Measurements from ENCODE around the gene EIPR1.

EIPR1 gene

GRCh38 chr2:3209258-3209657 is 168.4 kb downstream of the EIPR1 start:
- H3K4me3 ChIP-seq (ENCODE audit: low read length): no peak overlapping the region
- no peak for DNase-seq (ENCODE audit: low read depth)
- TF ChIP-seq CTCF (conservative IDR thresholded peaks at IDR 0.05; ENCODE audit: low read depth, low read length): no peak

DNA sequence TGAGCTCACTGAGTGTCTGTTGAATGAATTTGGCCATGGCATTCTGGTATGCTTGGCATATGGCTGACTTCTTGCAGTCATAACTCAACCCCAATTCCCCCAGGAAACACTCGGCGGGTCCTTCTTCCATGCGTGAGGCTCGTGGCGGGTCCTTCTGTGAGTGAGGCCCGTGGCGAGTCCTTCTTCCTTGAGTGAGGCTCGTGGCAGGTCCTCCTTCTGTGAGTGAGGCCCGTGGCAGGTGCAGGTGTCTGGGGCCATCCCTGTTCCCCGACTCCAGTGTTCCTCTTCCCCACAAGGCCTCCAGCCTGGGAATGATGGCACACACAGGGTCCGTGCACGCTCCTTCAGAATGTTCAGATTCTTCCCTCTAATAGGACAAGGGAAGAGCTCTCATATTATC is 169.0 kb downstream of the EIPR1 start:
- H3K4me3 ChIP-seq (ENCODE audit: low read length): no peak overlapping the region
- DNase-seq (ENCODE audit: low read depth): no peak
- TF ChIP-seq CTCF (conservative IDR thresholded peaks at IDR 0.05; ENCODE audit: low read depth, low read length): no peak

GRCh38 chr2:3208179-3208578 is 169.4 kb downstream of the EIPR1 start:
- TF ChIP-seq CTCF (conservative IDR thresholded peaks at IDR 0.05; ENCODE audit: low read depth, low read length): no peak
- H3K4me3 ChIP-seq (ENCODE audit: low read length): no peak overlapping the region
- DNase-seq (ENCODE audit: low read depth): no peak

DNA sequence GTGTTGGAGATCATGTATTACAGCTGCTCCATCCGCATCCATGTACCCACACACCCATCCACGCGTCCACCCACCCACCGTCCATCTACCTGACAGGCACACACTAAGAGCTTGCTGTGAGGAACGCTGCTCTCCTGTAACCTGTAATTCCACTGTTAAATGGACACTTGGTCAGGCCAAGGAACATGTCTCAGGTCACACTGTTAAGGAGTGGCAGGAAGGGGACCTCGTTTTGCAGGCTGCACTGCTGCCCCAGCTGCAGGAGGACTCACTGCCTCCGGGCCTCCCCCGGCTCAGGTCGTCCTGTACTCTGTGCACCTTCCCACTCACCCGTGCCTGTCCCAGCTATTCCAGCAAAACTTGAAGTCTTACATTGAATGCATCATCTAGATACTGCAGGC is 170.5 kb downstream of the EIPR1 start:
- no peak for DNase-seq (ENCODE audit: low read depth)
- TF ChIP-seq CTCF (conservative IDR thresholded peaks at IDR 0.05; ENCODE audit: low read depth, low read length): no peak
- H3K4me3 ChIP-seq (ENCODE audit: low read length): no peak overlapping the region

- DNase-seq (ENCODE audit: low read depth): no peak
- no peak overlapping the region for H3K4me3 ChIP-seq (ENCODE audit: low read length)
- TF ChIP-seq CTCF (conservative IDR thresholded peaks at IDR 0.05; ENCODE audit: low read depth, low read length): no peak
Measured at GRCh38 chr2:3205845-3206244, 171.8 kb downstream of the EIPR1 start.

DNA sequence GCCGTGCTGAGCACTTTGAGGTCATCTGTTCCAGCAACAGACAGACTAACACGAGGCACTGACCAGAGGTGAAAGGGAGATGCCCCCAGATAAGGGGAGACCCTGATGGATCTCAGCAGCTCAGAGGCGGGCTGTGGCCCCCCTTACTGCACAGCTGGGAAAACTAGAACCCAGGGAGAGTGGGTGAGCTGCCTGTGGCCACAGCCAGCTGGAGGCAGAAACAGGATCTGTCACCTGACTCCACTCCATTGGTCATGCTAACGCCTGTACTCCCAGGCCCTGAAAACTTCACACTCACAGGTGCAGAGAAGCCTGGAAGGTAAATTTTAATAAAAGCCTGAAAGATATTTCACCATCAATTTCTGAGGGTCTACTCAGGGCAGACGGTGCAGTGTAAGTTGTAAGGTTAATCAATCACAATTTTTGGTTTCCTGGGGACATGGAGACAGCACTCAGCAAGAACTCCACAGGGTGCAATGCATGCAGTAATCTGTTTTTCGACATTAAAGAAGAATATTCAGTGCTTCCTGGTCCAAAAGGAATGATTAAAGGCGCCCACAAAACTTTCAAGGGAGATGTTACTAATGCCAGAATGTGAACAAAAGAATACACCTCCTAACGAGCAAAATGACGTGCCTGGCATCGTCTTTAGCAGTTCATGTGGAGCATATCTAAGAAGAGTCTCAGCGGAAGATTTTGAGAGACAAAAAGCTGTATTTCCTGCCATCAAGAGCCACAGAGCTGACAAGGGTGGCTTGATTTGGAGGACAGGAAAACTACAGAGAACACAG is 173.4 kb downstream of the EIPR1 start:
- TF ChIP-seq CTCF (conservative IDR thresholded peaks at IDR 0.05; ENCODE audit: low read depth, low read length): no peak
- no peak for DNase-seq (ENCODE audit: low read depth)
- H3K4me3 ChIP-seq (ENCODE audit: low read length): no peak overlapping the region

DNA sequence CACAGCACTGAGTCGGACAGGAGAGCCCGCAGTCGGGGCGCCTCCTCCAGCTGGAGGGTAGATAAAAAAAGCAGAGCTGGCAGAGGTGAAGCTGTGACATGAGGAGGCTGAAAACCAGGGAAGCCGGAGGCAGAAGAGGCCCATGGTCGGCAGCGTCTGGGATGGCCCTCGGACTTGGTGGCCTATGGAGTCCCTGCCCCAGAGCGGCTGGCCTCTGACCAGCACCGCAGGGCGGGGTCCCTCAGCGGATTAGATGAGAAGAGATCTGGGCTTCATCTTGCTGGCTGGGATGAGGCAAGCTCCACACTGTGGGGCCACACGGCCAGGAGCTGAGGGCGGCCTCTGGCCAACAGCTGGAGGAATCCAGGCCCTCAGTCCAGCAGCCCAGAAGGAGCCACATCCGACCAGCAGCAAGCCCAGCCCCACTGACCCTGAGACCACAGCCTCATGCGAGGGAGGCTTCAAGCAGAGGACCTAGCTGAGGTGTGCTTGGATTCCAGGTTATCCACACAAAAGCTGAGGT is 174.1 kb downstream of the EIPR1 start:
- DNase-seq (ENCODE audit: low read depth): no peak
- no peak overlapping the region for H3K4me3 ChIP-seq (ENCODE audit: low read length)
- no peak for TF ChIP-seq CTCF (conservative IDR thresholded peaks at IDR 0.05; ENCODE audit: low read depth, low read length)

All from retinal pigment epithelial cell (primary cell).